ENCODE measurements around the gene DKK3.

DKK3 gene

GRCh38 chr11:11961399-11962028, 46.9 kb downstream of the DKK3 start:
- no peak overlapping the region for H3K4me3 ChIP-seq (ENCODE audit: low read depth, low read length)
- no peak for DNase-seq (ENCODE audit: low read depth, low spot score)
- TF ChIP-seq CTCF (IDR thresholded peaks at IDR 0.05; ENCODE audit: insufficient read depth, low read length, missing control alignments): no peak
- POLR2A ChIA-PET: interaction anchor here (0.7 kb wide), 1 partner anchor 18 kb away, joined by 3 read pairs; no protein-coding TSS in a partner anchor
- CTCF ChIA-PET: interaction anchor here (0.9 to 1.5 kb wide), 6 partner anchors 8 to 320 kb away, joined by 3 to 4 read pairs (median 3); no protein-coding TSS in a partner anchor

GRCh38 chr11:11960687-11961086, 47.7 kb downstream of the DKK3 start:
- H3K4me3 ChIP-seq (ENCODE audit: low read depth, low read length): no peak overlapping the region
- no peak for TF ChIP-seq CTCF (IDR thresholded peaks at IDR 0.05; ENCODE audit: insufficient read depth, low read length, missing control alignments)
- ChIA-PET CTCF (interaction anchor here (1.4 kb wide), 1 partner anchor 321 kb away, joined by 3 read pairs; no protein-coding TSS in a partner anchor), POLR2A (interaction anchor here (0.7 kb wide), 1 partner anchor 19 kb away, joined by 3 read pairs; no protein-coding TSS in a partner anchor)
- DNase-seq (ENCODE audit: low read depth, low spot score): no peak

GRCh38 chr11:11959601-11960000, 48.8 kb downstream of the DKK3 start:
- TF ChIP-seq CTCF (IDR thresholded peaks at IDR 0.05; ENCODE audit: insufficient read depth, low read length, missing control alignments): no peak
- CTCF ChIA-PET: interaction anchor here (0.9 to 4.7 kb wide), 4 partner anchors 7 to 28 kb away, joined by 3 to 24 read pairs (median 12); no protein-coding TSS in a partner anchor
- DNase-seq (ENCODE audit: low read depth, low spot score): no peak
- POLR2A ChIA-PET: no interaction called here
- no peak overlapping the region for H3K4me3 ChIP-seq (ENCODE audit: low read depth, low read length)

DNA sequence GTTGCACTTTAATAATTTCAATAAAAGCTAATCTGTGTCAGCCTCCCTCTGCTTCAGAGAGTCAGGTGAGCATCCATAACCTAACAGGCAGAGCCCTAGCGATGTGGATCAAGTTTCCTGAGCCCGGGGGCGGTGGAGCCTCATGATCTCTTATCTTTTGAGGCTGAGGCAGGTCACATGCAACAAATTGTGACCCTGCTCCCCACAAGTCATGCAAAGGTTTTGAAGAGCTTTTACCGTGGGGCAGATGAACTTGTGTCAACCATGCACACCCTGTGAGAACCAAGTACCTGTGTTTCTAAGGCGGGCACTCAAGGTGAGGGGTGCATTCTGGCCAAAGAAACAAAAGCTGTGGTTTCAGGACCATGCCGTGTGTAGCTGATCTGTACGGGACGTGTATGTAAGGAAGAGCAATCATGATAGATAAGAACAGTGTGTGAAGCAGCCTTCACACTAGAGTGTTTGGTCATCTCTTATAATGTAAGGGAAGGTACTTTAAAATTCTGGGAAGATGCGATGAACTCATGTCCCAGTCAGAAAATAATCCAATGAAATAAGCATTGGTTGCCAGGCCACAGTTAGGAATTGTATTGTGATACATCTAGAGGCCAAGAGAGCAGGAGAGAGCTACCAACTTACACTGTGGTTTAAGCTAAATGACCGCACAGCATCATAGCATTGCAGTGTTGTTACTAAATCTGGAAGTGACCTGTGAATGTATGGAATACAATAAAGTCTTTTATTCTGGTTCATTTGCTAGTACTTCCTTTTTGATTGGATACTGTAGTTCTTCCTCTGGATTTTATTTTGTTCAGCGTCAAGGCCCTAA, 49.8 kb downstream of the DKK3 start:
- no peak overlapping the region for H3K4me3 ChIP-seq (ENCODE audit: low read depth, low read length)
- DNase-seq (ENCODE audit: low read depth, low spot score): no peak
- no peak for TF ChIP-seq CTCF (IDR thresholded peaks at IDR 0.05; ENCODE audit: insufficient read depth, low read length, missing control alignments)
- ChIA-PET POLR2A (no interaction called here), CTCF (interaction anchor here (1.0 to 4.7 kb wide), 5 partner anchors 8 to 26 kb away, joined by 3 to 24 read pairs (median 3); no protein-coding TSS in a partner anchor)

GRCh38 chr11:11956006-11956405, 52.4 kb downstream of the DKK3 start:
- POLR2A ChIA-PET: no interaction called here
- no peak overlapping the region for H3K4me3 ChIP-seq (ENCODE audit: low read depth, low read length)
- DNase-seq (ENCODE audit: low read depth, low spot score): no peak
- CTCF ChIA-PET: interaction anchor here (0.9 to 4.7 kb wide), 7 partner anchors 8 to 157 kb away, joined by 3 to 24 read pairs (median 5); no protein-coding TSS in a partner anchor
- TF ChIP-seq CTCF (IDR thresholded peaks at IDR 0.05; ENCODE audit: insufficient read depth, low read length, missing control alignments): no peak

GRCh38 chr11:11952036-11952435, 56.4 kb downstream of the DKK3 start:
- CTCF ChIA-PET: no interaction called here
- no peak for DNase-seq (ENCODE audit: low read depth, low spot score)
- H3K4me3 ChIP-seq (ENCODE audit: low read depth, low read length): no peak overlapping the region
- no peak for TF ChIP-seq CTCF (IDR thresholded peaks at IDR 0.05; ENCODE audit: insufficient read depth, low read length, missing control alignments)
- POLR2A ChIA-PET: no interaction called here

Measured in AG04449 (cell line).